Chondrocyte (in vitro differentiated cells): Measurements from ENCODE around the gene DNAH1. TPM values are rescaled to one million over a fixed set of nuclear protein-coding genes. Genes with fewer than 3 reads are reported as not detected.
A peak's percentile ranks its signal among the peaks of the same experiment; 100 is the strongest.

Experiments
- DNase-seq: peaks from one replicate; pipeline ENCODE4 v3.0.0; 2021; ENCODE audit warnings: mixed read lengths, low spot score
- H3K27ac Mint-ChIP-seq: one replicate; pipeline ENCODE4 v1.8.0; 2021; ENCODE audit warnings: mild to moderate bottlenecking, moderate library complexity, mixed read lengths; ENCODE audit not compliant: unreplicated experiment
- H3K27me3 Mint-ChIP-seq: 2 replicates; pipeline ENCODE4 v1.8.0; 2021; ENCODE audit warnings: low read depth, mixed read lengths
- H3K36me3 Mint-ChIP-seq: 2 replicates; pipeline ENCODE4 v1.8.0; 2021; ENCODE audit warnings: low read depth, mixed read lengths
- H3K4me1 Mint-ChIP-seq: 2 replicates; pipeline ENCODE4 v1.8.0; 2021; ENCODE audit warnings: low read depth, mild to moderate bottlenecking, mixed read lengths
- H3K4me3 Mint-ChIP-seq: one replicate; pipeline ENCODE4 v1.8.0; 2021; ENCODE audit warnings: mild to moderate bottlenecking, moderate library complexity, mixed read lengths; ENCODE audit not compliant: unreplicated experiment
- H3K9me3 Mint-ChIP-seq: 2 replicates; pipeline ENCODE4 v1.8.0; 2021; ENCODE audit warnings: low read depth, mixed read lengths
- total RNA-seq: library from RNA; stranded (reverse); gene quantifications from 3 replicates; pipeline ENCODE4 v1.2.1, GENCODE V29; 2021
- TF ChIP-seq, protein P1 (sequence below): fragments of 200-600 bp; sonication (generic); IDR thresholded peaks from 2 replicates; pipeline ENCODE4 v1.5.0; 2021; ENCODE audit warnings: antibody characterized with exemption, mild to moderate bottlenecking, moderate library complexity

DNAH1 gene
- total RNA-seq, 1 donor from 2014 or later, result 5.0 TPM

- no peak overlapping the region for H3K4me3 Mint-ChIP-seq
- H3K27ac Mint-ChIP-seq, result no peak overlapping the region
- no peak for DNase-seq
- H3K27me3 Mint-ChIP-seq, result no peaks in the 10 kb centered on the region
- H3K9me3 Mint-ChIP-seq, result no peaks in the 10 kb centered on the region
- TF ChIP-seq, protein P1, sequence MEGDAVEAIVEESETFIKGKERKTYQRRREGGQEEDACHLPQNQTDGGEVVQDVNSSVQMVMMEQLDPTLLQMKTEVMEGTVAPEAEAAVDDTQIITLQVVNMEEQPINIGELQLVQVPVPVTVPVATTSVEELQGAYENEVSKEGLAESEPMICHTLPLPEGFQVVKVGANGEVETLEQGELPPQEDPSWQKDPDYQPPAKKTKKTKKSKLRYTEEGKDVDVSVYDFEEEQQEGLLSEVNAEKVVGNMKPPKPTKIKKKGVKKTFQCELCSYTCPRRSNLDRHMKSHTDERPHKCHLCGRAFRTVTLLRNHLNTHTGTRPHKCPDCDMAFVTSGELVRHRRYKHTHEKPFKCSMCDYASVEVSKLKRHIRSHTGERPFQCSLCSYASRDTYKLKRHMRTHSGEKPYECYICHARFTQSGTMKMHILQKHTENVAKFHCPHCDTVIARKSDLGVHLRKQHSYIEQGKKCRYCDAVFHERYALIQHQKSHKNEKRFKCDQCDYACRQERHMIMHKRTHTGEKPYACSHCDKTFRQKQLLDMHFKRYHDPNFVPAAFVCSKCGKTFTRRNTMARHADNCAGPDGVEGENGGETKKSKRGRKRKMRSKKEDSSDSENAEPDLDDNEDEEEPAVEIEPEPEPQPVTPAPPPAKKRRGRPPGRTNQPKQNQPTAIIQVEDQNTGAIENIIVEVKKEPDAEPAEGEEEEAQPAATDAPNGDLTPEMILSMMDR, result no peak
- no peaks in the 10 kb centered on the region for H3K36me3 Mint-ChIP-seq
- no peaks in the 10 kb centered on the region for H3K4me1 Mint-ChIP-seq
These were observed 65.5 kb downstream of the DNAH1 start for GRCh38 chr3:52381623-52382022.

DNA sequence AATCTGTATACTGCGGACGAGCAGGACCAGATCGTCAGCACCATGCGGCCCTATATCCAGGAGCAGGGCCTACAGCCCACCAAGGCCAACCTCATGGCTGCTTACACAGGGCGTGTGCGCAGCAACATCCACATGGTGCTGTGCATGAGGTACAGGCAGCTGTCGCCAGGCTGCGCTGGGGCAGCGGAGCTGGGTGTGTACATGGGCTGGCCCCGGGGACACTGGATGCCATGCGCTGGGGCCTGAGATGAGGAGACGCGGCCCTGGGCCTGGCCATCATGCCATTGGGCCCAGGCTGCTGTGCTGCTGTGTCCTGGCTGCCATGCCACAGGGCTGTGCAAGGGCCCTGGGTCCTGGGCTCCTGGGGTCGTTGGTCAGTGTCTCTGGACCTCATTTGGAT is 67.3 kb downstream of the DNAH1 start:
- H3K4me3 Mint-ChIP-seq, result no peak overlapping the region
- H3K27ac Mint-ChIP-seq, result no peak overlapping the region
- H3K4me1 Mint-ChIP-seq, result no peaks in the 10 kb centered on the region
- TF ChIP-seq, protein P1, result no peak
- H3K36me3 Mint-ChIP-seq, result no peaks in the 10 kb centered on the region
- H3K9me3 Mint-ChIP-seq, result no peaks in the 10 kb centered on the region
- no peak for DNase-seq
- no peaks in the 10 kb centered on the region for H3K27me3 Mint-ChIP-seq

GRCh38 chr3:52384019-52384761 is 68.1 kb downstream of the DNAH1 start:
- Mint-ChIP-seq H3K27me3 (no peaks in the 10 kb centered on the region), H3K9me3 (no peaks in the 10 kb centered on the region), H3K4me1 (no peaks in the 10 kb centered on the region), H3K27ac (no peak overlapping the region), H3K36me3 (no peaks in the 10 kb centered on the region), H3K4me3 (no peak overlapping the region)
- DNase-seq, result no peak
- TF ChIP-seq, protein P1, result no peak

- H3K27me3 Mint-ChIP-seq, result no peaks in the 10 kb centered on the region
- no peaks in the 10 kb centered on the region for H3K9me3 Mint-ChIP-seq
- H3K4me1 Mint-ChIP-seq, result no peaks in the 10 kb centered on the region
- H3K27ac Mint-ChIP-seq, result no peak overlapping the region
- no peaks in the 10 kb centered on the region for H3K36me3 Mint-ChIP-seq
- H3K4me3 Mint-ChIP-seq, result no peak overlapping the region
- TF ChIP-seq, protein P1, result peak; percentile 70
- DNase-seq, result no peak
These were observed 69.0 kb downstream of the DNAH1 start for GRCh38 chr3:52385157-52385556.

DNA sequence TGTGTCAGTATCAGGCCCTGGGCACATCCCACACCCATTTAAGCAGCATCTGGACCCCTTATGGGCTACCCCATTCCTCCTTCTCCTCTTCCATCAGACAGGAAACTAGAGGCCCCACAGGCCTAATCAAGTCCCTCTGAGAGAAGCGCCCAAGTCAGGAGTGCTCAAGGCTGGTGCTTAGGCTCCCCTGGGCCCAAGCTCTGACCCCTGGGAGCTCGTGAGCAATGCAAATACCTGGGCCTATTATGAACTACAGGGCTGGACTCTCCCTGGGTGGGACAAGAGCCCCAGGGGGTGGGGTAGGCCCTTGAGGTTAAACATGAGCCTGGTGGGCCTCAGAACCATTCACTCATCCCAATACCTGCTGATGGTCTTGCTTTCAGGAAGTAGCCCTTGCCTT is 71.4 kb downstream of the DNAH1 start:
- no peak overlapping the region for H3K27ac Mint-ChIP-seq
- no peak for DNase-seq
- H3K27me3 Mint-ChIP-seq, result no peaks in the 10 kb centered on the region
- H3K4me3 Mint-ChIP-seq, result no peak overlapping the region
- H3K4me1 Mint-ChIP-seq, result no peaks in the 10 kb centered on the region
- TF ChIP-seq, protein P1, result no peak
- H3K9me3 Mint-ChIP-seq, result no peaks in the 10 kb centered on the region
- peaks cover 4% of the 10 kb centered on the region for H3K36me3 Mint-ChIP-seq
